ENCODE data around the gene RRP9.

The RRP9 gene

DNA sequence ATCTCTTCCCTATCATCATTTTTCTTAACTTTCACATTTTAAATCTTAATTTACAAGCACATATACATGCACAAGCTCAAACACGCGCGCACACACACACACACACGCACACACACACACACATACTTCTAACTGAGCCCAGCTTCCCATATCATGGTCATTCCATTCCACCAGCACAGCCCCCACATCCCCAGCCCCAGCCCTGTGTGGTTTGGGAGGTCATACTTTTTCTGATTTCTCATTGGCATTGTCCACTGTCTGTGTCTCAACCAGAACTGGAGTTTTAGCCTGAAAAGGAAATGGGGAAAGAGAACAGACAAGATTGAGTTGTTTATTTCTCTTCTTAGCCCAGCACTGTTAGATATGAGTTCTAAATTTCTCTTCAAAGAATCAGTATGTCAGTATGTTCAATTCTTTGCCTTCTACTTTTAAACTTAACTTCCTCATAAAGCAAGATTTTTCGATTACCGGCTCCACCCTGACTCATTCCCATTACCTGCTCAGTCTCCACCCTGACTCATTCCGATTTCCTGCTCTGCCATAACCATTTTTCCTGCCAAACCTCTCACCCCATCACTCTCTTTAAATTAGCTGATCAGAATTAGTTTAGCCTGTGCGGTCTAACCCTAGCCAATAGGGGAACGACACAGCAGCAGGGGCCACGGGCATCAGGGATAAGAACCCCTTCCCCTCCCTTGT, 44.9 kb downstream of the RRP9 start:
- no peak for DNase-seq

DNA sequence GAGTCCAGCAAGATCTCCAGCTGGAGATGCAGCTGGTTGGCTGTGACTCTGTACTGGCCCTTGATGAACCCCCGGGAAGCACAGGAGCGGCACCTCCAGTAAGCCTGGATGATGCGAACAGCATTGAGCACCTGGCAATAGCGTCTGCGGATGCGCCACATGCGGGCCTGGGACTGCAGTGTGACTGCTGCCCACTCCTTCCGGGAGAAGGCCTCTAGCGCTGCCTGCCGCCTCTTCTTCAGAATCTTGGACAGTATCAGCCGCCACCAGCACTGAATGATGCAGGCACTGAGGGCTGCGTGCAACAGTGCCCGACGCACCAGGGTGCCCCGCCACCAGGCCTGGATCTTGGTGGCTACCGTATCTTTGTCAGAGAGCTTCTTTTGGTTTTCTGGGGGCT, 46.8 kb downstream of the RRP9 start:
- no peak for DNase-seq

DNA sequence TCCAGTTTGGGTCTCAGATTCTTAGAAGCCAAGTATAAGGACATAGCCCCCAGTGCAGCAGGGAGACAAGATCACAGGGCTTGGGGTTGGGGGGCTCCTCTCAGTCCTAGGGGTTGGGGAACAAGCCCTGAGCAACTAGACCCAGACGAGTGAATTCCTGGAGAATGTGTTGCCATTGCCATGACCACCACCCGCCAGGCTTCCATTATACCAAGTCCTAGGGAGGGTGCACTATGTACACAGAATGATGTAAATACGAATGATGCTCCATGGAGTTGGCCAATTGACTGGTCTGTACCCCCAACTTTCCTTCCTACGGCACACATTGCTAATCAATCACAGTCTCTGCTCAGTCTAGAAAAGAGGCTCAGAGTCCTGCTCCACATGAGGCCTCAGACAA, 47.3 kb downstream of the RRP9 start:
- DNase-seq: no peak

DNA sequence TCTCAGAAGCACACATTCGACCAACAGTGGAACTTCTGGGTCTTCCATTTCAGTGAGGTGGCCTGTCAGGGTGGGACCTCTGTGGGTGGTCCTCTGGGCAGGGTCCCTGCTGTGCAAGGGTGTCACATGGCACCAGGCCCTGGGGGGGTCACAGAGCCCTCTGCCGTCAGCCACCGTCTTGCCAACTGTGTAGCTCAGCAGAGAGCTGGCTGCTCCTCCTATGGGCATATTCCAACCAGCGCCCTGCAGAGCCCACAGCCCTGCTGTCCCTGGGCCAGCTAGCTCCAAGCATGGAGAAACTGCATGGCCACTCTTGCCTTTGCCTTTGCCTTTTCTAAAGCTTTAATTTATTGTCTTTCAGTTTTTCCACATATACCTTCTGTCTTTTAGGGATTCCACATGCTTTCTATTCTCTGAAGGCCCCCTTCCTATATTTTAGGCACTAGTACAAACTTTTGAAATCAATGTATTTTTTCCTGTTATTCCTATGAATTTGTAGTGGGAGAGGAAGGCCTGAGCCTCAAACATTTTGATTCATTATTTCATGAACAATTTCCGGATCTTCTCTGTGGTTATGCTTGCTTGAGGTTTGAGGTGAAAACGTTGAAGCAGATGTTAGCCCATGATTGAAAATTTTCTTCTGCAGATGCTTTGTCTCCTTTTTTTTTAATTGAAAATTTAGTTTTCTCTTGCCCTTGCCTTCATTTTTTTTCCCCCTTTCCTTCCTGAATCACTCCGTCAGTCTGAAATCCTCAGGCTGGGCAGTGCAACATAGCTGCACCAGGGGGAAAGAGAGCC, 50.3 kb downstream of the RRP9 start:
- DNase-seq: no peak

DNA sequence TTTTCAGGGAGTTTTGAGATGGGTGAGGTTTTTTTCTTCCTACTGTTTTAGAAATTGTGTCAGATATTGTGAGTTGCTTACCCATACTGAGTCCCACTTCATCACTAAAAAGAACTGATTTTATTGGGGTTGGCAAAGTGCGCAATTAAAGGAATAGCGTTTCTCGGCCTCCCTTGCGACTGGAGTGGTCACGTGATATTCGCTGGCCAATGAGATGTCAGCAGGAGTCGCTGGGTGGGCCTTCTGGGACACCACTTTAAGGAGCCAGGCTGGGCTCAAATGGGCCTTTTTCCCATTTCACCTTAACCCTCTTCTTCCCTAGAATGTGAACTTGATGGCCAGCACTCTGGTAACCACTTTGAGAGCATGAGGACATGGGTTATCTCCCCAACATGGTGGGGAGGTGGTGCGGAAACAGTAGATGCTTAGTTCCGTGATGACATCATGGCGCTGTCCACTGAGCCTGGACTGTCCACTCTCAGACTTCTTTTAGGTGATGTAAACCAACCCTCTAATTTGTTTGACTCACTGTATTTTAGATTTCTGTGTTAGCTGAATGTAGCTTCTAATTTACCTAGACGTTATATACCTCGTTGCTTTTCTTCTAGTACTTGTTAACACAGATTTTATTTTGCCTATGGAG, 53.1 kb downstream of the RRP9 start:
- DNase-seq: no peak

DNA sequence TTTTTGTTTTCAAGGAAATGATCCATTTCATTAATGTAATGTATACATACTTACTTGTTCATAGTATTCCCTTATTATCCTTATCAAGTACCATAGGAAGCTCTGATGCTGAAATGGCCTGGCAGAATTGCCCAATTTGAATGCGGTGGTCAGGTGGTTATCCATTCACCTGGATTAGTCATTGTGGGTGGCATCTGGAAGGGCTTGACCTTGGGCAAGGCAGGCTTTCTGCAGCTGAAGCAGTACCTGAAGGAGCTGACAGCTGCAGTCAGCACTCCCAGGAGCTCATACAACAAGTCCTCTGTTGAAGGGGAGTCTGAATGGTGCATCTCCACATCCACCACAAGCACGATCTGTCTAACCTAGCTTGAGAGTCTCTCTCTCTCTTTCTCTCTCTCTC, 54.1 kb downstream of the RRP9 start:
- DNase-seq: no peak

DNA sequence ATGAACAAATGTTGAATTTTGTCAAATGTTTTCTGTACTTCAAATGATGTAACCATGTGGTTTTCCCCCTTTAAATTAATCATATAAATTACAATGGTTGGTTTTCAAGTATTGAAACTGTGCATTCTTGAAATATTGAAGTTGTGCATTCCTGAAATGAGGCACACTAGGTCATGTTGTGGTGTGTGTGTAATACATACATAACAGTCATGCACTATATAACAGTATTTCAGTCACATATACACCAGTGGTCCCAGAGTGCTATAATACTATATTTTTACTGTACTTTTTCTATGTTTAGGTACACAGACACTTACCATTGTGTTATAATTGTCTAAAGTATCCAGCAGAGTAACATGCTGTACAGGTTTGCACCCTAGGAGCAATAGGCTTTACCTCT, 55.3 kb downstream of the RRP9 start:
- DNase-seq: no peak

Measured in NCI-H524 treated with DMSO at 0.1 percent for 48 hours (cell line).